Measurements from ENCODE around the gene PDXP.
"Not testable (repeated sequence)": the region's sequence is repeated elsewhere in the genome, so short reads cannot be mapped to it uniquely, and the experiment has no call there.

Gene PDXP

DNA sequence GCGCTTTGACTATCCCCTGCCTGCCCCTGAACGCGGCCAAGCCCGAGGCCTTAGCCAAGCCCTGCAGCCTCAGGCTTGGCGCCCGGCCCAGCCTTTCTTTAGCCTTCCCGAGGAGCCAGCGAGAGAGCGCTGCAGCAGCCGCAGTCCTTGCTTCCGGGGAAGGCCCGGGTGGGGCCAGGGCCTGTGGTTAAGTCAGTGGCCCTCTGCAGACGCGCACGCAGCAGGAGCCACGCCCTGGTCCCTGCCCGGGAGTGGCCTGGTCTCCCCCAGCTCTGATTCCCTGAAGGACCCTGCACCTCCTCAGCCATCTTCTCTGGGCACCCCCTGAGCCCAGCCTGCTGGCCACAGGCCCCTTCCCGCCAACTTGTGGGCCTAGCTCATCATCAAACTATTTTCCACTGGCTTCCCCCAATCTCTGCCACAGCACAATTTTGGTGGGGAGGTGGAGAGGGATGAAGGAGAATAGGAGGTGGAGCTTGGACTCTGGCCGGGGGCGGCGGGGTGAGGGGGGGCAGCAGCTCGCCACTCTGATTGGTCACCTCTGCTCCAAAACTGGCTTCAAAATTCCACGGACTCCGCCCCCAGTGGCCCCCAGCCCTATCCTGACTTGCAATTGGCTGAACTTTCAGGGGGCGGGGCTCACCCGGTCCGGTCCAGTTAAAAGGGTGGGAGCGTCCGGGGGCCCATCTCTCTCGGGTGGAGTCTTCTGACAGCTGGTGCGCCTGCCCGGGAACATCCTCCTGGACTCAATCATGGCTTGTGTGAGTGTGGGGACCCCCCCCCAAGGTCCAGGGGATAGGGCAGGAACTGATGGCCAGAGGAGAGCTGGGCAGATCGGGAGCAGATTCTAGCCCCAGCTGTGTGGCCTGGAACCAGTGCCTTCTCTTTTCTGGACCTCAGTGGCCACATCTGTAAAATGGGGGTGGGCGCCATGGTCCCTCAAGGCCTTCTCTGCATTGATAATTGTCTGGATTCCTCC lies 16.7 kb downstream of the PDXP start, which contains the start of gene LGALS1:
Gene LGALS1 (plus strand): TSS at position 686 of the 979 bp plus-strand sequence. CDS start 67 bp downstream, at position 753.
- DNase-seq (ENCODE audit: low read depth) = peak; percentile 89

DNA sequence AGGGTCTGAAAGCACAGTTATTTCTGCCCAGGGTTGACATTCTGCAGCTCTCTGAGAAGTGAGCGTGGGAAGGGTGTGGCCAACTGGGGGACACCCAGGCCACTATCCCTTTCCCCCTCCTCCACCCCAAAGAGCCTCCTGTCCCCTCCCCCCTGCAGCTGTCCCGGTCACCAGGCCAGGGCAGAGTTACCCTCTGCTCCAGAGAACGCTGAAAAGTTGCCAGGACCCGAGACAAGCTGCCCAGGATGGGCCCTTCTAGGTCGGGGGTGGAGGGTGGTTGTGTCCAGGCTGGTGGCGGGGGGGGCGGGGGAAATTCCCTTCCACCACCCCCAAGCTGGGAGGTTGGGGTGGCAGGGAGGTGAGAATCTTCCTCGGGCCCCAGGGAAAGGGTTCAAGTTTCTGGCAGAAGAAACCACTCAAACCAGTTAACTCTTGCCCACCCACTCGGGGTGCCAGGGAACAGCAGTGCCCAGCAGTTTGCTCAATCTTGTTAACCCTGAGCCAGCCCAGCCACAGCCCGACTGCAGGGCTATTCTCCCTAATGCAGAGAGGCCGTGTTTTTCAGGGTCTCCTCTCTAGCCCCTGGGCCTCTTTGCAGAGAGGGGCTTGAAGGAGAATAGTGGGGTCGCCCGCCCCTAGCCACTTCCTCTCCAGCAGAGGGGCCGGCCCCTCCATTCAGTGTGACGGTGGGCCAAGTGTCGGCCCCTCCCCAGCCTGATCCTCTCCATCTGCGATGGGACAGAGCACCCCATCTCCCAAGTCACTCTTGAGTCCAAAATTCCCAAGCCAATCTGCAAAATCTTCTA lies 17.6 kb downstream of the PDXP start:
- DNase-seq (ENCODE audit: low read depth) = no peak

DNA sequence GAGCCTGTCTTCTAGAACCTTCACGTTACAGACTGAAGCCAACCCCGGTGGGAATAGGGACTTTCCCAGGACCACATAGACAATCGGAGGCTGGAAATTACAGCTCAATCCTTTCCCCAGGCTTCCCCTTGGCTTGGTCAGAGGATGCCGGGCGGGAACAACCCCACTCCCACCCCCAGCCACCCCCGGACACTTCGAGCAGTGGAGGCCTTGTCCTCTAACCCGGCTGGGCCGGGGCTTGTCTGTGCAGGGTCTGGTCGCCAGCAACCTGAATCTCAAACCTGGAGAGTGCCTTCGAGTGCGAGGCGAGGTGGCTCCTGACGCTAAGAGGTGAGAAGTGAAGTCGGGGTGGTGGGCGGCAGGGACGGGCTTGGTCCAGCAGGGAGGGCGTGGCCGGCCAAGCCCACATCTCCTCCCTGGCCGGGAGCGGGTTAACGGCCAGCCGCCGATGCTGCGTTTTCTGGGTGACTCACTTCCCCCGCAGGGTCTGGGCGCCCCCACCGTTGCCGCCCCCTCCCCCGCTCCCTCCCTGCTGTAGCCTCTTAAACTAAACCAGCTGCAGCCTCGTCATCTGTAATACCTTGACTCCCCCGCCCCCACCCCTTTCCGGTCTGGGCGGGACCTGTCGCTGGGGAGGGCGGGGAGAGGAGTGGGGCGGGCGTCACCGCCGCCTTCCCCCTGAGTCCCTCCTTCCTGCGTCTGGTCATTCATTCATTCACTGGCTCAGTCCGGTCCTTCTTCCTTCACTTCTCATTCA lies 18.4 kb downstream of the PDXP start:
- DNase-seq (ENCODE audit: low read depth) = peak; percentile 91

DNA sequence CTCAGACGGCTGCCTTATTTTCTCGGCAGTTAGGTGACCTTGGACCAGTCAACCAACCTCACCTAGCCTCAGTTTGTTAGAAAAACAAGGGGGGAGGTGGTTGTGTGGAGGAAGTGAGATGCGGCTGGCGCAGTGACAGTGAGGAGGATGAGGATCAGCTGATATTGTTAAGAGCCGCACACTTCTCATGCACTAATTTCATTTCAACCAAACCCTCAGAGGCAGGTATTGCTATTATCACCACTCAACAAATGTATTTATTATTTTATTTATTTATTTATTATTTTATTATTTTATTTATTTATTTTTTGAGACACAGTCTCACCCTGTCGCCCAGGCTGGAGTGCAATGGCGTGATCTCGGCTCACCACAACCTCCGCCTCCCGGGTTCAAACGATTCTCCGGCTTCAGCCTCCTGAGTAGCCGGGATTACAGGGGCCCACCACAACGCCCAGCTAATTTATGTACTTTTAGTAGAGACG lies 19.0 kb downstream of the PDXP start:
- no peak for DNase-seq (ENCODE audit: low read depth)

DNA sequence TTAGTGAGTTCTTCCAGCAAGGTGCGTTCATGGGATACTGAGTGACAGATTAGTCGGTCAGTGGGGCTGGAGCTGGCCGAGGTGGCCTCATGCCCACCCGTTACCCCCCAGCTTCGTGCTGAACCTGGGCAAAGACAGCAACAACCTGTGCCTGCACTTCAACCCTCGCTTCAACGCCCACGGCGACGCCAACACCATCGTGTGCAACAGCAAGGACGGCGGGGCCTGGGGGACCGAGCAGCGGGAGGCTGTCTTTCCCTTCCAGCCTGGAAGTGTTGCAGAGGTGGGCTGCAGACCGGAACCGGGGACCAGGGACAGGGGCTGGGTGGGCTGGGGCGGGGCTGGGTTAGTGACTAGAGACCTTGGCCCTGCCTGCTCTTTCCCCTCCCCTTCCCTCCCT lies 19.8 kb downstream of the PDXP start:
- no peak for DNase-seq (ENCODE audit: low read depth)

DNA sequence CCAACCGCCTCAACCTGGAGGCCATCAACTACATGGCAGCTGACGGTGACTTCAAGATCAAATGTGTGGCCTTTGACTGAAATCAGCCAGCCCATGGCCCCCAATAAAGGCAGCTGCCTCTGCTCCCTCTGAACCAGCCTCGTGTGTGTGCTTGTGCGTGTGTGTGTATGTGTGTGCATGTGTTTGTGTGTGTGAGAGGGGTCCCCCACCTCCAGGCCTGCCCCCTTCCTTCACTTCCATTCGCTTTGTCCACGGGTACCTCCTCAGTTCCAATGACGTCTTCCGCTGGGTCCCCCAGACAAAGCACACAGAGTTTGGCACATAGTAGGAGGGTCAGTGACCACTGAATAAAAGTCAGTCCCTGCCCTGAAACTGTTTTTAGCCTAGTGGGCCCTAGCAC lies 21.1 kb downstream of the PDXP start:
- DNase-seq (ENCODE audit: low read depth) = no peak

DNA sequence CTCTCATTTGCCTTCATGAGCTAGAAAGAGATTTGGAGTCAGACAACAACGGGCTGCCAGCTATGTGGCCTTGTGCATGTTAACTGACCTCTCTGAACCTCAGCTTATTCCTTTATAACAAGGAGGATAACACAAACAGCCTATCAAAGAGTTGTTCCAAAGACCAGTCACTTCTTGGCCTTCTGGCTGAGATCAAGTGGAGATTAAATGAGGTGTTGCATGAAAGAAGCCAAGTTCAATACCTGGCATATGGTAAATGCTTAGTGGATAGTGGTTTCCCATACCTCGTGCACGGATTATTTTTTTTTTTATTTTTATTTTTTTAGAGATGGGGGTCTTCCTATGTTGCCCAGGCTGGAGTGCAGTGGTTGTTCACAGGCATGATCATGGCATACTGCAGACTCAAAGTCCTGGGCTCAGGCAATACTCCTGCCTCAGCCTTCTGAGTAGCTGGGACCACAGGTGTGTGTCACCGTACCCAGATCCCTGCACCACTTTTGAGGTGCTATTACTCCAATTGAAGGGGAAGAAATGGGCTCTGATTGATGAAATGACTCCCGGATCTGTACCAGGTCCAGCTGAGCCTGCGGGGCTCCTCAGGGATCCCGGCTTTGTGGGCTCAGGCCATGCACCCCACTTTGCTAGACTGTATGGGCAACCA lies 21.8 kb downstream of the PDXP start:
- DNase-seq (ENCODE audit: low read depth) = no peak

DNA sequence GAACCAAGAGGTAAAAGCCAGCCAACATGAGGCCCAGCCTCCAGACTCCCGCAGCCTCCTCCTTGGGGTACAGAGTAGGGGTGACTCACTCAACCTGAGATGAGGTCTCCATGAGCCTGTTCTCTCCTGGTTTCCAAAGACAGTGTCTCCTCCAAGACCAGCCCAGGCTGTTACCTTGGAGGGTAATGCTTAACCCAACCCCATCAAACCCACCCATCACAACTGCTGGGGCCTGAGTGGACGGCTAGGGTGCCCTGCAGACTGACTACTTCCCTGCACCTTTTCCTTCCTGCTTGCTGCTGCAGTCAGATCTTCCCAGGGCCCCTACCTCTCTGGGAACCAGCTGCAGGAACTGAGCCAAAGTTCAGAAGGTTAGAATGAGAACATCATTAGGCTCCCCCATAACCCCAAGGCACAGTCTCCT lies 22.5 kb downstream of the PDXP start:
- no peak for DNase-seq (ENCODE audit: low read depth)

DNA sequence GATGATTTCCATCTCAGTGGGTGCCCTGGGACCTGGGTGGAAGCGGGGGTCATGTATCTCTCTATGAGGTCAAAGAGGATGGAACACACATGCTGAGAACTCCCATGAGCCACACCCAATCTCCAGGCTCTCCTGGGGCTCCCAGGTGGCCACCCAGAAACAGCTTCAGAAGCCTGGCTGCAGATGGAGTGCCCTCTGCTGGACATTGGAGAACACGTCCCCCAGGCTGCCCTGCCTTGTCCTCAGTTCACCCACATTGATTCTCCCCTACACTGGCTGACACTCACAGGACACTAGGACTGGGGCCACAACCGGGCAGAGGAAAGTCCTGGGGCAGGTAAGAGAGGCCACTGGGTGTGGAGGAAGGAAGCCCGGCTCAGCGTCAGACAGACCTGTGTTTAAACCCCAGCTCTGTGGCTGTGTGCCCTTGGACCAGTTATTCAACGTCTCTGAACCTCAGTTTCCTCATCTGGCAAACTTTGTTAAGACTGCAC lies 23.1 kb downstream of the PDXP start:
- DNase-seq (ENCODE audit: low read depth) = no peak

DNA sequence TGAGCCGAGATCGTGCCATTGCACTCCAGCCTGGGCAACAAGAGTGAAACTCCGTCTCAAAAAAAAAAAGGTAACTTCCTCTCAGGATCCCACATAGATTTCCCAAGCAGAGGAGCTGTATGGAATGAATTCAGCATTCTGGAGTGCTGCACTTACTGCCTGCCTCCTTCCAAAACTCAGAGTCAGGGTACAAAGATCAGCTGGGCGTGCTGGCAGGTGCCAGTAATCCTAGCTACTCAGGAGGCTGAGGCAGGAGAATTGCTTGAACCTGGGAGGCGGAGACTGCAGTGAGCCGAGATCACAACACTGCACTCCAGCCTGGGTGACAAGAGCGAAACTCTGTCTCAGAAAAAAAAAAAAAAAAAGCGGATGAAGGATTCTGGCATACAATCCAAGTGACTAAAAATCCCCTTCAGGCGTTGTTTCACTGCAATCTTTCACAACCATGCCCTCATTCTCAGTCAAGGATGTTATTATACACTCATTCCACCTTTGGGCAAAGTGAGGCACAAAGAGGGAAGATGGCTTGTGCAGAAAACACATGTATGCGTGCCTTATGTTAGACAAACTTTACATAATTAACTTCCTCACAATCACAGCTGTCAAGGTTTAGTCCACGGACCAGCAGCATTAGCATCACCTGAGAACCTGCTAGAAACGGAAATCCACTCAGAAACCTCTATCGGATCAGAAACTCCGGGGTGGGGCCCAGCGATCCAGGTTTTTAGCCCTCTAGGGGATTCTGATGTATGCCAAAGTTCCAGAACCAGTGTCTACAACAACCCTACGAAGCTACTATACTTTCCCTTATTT lies 26.5 kb downstream of the PDXP start:
- no peak for DNase-seq (ENCODE audit: low read depth)

DNA sequence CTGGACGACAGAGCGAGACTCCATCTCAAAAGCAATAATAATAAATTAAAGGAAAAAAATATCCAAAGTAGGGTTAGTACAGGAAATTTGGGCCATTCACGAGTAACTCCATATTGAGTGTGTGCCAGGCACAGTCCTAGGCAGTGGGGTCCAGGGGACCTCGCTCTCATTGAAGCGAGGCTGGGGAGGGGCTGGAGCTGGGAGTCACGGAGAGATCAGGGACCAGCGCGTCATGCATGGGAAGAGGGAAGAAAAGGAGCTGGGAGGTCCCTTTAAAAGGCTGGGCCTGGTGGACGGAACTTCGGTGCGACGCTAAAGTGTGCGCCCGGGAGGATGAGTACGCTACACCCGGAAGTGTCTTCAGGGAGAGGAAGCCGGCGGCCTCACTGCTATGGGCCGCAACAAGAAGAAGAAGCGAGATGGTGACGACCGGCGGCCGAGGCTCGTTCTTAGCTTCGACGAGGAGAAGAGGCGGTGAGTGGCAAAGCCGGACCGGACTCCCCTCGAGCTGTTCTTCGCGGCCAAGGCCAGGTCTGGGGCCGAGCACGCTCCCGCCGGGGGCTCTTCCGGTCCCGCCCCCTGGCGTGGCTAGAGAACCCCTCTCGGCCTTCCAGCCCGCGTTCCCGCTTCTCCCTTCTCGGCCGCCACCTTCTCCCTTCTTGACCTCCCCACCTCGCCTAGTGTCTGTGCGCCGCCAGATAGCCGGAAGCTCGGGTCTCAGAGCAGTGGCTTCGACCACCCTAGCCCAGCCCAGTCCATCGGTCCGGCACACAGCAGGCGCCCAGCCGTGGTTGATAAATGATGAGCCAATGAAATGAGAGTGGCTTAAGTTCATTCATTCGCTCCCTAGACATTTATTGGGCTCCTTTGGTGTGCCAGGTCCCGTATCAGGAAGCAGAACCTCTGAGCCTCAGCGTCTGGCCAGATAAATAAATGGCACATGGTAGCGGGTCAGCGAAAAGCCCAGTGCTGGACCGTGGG lies 27.8 kb downstream of the PDXP start, which contains the start of gene NOL12:
Gene NOL12 (plus strand): TSS at position 342 of the 981 bp plus-strand sequence. CDS start 50 bp downstream, at position 392.
- no peak for DNase-seq (ENCODE audit: low read depth)

DNA sequence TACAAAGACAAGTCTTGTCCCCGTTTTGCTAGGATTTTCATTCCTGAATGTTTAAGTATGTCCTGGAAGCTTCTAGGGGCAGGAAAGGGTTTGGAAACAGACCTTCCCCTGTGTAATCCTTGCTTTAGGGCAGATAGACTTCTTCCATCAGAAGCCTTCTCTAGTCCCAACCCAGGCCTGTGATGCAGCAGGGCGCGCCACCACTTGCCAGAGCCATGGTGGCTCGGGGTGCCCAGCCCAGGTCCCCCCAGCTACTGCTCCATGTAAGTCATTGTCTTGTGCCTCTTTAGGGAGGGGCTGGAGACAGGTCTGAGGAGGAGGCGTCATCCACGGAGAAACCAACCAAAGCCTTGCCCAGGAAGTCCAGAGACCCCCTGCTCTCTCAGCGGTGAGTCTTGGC lies 31.9 kb downstream of the PDXP start:
- no peak for DNase-seq (ENCODE audit: low read depth)

DNA sequence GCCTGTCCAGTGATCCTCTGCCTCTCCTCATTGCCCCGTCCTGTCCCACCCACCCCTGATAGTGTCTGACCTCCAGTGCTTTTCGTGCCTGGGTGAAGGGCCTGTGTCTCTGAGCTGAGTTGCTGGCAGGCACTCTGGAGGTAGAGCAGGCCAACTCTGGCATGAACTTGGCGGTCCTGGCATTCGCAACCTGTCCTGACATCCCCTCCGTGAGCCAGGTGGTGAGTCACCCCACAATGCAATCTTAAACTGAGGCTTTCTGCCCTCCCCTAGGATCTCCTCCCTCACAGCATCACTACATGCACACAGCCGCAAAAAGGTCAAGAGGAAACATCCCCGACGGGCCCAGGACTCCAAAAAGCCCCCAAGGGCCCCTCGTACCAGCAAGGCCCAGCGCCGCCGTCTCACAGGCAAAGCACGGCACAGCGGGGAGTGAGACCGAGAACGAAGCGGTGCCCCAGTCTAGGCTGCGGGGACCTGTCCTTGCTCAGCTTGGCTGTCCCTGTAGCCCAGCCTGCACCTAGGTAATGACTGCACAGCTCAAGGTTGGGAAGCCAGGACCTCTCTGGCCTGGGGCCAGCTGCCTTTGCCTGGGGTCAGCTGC lies 32.5 kb downstream of the PDXP start:
- DNase-seq (ENCODE audit: low read depth) = no peak

DNA sequence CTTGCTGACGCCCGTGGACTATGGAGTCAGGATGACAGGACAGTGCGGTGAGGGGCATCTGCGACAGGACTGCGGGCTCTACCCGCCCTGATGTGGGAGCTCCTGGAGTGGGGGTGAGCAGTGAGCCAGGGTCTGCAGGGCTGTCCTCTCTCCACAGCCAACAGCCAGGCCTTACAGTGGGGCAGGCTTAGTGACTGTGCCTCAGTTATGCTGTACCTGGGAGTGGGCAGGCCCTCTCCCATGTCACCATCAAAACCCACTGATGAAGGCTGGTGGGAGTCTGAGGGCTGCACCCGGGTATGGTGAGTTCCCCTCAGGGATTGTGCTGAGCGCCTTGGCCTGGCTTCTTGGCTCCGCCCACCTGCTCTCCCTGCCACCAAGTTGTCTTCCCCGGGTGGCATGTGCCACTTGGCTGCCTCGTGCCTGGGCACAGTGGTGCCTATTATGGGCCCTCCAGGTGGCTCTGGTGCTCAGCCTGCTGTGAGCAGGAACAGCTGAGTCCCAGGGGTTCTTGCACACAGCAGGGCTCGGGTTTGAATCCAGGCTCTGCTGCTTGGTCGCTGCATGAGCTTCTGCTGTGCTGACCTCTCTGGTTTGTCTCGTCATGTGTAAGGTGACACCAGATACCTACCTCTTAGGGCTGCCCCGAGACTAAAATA lies 34.2 kb downstream of the PDXP start:
- no peak for DNase-seq (ENCODE audit: low read depth)

DNA sequence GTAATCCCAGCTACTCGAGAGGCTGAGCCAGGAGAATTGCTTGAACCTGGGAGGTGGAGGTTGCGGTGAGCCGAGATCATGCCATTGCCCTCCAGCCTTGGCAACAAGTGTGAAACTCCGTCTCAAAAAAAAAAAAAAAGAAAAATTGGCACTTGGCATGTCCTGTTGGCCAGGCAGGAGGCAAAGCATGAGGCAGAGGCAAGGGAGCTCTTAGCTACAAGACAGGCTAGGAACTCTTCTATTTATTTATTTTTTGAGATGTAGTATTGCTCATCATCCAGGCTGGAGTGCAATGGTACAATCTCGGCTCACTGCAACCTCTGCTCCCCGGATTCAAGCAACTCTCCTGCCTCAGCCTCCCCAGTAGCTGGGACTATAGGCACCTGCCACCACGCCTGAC lies 35.6 kb downstream of the PDXP start:
- DNase-seq (ENCODE audit: low read depth) = not testable (repeated sequence)

DNA sequence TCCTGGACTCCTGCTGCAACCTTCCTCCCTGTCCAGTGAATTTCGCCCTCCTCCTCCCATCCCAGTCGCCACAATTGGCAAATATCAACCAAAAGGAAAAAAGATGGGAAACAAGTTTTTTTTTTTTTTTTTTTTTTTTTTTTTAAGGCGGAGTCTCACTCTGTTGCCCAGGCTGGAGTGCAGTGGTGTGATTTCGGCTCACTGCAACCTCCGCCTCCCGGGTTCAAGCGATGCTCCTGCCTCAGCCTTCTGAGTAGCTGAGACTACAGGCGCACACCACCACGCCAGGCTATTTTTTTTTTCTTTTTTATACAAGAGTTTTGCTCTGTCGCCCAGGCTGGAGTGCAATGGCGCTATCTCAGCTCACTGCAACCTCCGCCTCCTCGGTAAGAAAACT lies 37.7 kb downstream of the PDXP start:
- DNase-seq (ENCODE audit: low read depth) = not testable (repeated sequence)

DNA sequence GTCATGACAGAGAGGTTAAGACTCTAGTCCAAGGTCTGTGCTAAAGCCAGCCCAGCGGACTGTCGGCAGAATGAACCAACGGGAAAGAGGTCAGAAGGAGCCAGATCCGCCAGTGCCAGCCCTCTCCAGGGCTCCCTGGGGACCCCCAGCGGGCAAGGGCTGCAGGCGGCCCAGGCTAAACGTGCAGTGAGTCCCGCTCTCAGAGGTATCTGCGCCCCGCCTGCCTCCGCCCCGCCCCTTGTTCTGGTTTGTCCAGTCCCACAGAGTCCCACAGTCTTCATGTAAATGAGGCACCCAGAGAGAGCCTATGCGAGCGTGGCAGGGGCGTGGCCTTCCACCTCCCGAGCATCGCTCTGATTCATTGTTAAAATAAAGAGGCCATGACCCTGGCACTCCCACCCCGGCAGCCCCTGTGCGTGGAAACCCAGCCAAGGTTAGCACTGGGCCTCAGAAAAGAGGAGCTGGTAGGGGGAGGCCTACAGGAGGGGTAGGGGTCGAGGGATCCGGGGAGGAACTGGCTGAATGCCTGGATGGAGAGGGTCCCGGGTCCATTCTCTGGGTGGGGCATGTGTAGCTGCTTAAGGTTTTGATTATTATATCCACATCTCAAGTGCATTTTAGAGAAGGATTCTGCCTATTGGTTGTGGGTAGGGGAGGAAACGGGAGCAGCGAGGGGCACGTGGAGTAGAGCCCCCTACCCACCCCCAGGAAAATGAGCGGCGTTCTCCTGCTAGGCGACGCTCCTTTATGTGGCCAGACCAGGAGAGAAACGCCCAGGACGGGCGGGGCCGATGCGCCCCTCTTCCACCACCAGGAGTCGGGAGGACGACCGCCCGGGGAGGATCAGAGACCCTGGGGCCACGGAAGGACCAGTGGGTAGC lies 38.4 kb downstream of the PDXP start, which contains the start of gene TRIOBP:
Gene TRIOBP (plus strand): TSS at position 392 of the 881 bp plus-strand sequence. CDS start 4,318 bp downstream, outside the sequence.
- DNase-seq (ENCODE audit: low read depth) = no peak

All from non-pigmented ciliary epithelial cell (primary cell).